ENCODE data around the gene ETV6. TPM values are rescaled to one million over a fixed set of nuclear protein-coding genes. Genes with fewer than 3 reads are reported as not detected.

Gene ETV6
- polyA plus RNA-seq, 3 donors, result 6.8 to 45.1 (median 11.7) TPM

- Histone ChIP-seq H3K27me3 (ENCODE audit: control insufficient read depth in 2 of 2, insufficient read depth in 2 of 2, low read length in 2 of 2) (no peaks in the 10 kb centered on the region), H3K36me3 (replicated peaks in 1 of 2; ENCODE audit: control insufficient read depth in 1 of 2, insufficient read depth in 2 of 2, low read length in 2 of 2) (peaks cover 40 to 68% of the 10 kb centered on the region in 2 donors), H3K9me3 (replicated peaks in 1 of 2; ENCODE audit: control insufficient read depth in 1 of 2, insufficient read depth in 1 of 2, low read length in 2 of 2) (peaks cover 0 to 9% of the 10 kb centered on the region in 2 donors), H4K20me1 (ENCODE audit: insufficient read depth, low read length) (peaks cover 70% of the 10 kb centered on the region), H3K4me2 (replicated peaks; ENCODE audit: extremely low read depth, low read length, poor library complexity, severe bottlenecking) (no peak overlapping the region), H3K9ac (ENCODE audit: insufficient read depth, low read length, poor library complexity, severe bottlenecking) (no peak overlapping the region), H3K27ac (ENCODE audit: low read depth in 1 of 2, low read length in 2 of 2) (no peak overlapping the region), H3K4me3 (replicated peaks in 1 of 3; ENCODE audit: low read depth in 2 of 3, low read length in 3 of 3) (no peak overlapping the region), H3K4me1 (ENCODE audit: control insufficient read depth in 1 of 2, insufficient read depth in 2 of 2, low read length in 2 of 2) (peaks cover 11 to 18% of the 10 kb centered on the region in 2 donors), H2AFZ (ENCODE audit: insufficient read depth, low read depth, low read length, poor library complexity, severe bottlenecking) (no peak overlapping the region), H3K79me2 (ENCODE audit: insufficient read depth, low read length) (peaks cover 93% of the 10 kb centered on the region)
- Mint-ChIP-seq H3K9me3 (peaks cover 4 to 11% (median 9%) of the 10 kb centered on the region in 7 donors), H3K36me3 (peaks cover 66 to 76% of the 10 kb centered on the region in 2 donors), H3K4me3 (no peak overlapping the region), H3K4me1 (peaks cover 32% of the 10 kb centered on the region), H3K27ac (no peak overlapping the region), H3K27me3 (ENCODE audit: low read depth in 3 of 3) (peaks cover 0 to 3% (median 0%) of the 10 kb centered on the region in 3 donors)
- no peak for TF ChIP-seq CTCF (IDR thresholded peaks at IDR 0.05)
- WGBS (ENCODE audit: insufficient coverage), result no CpG with 5 or more reads among the region's 4 CpGs
- intact Hi-C loops (cut with micrococcal nuclease), result no loop called here
- DNase-seq, result no peak
Observed at GRCh38 chr12:11865824-11866223, 216.3 kb downstream of the ETV6 start.

- H3K4me3 Mint-ChIP-seq, result no peak overlapping the region
Observed at GRCh38 chr12:11868027-11868426, 218.6 kb downstream of the ETV6 start.

More at GRCh38 chr12:11868027-11868426, 218.6 kb downstream of the ETV6 start:
- Histone ChIP-seq H3K4me3 (replicated peaks in 1 of 3; ENCODE audit: low read depth in 2 of 3, low read length in 3 of 3) (no peak overlapping the region), H3K79me2 (ENCODE audit: insufficient read depth, low read length) (peaks cover 93% of the 10 kb centered on the region), H3K36me3 (replicated peaks in 1 of 2; ENCODE audit: control insufficient read depth in 1 of 2, insufficient read depth in 2 of 2, low read length in 2 of 2) (peaks cover 34 to 68% of the 10 kb centered on the region in 2 donors), H4K20me1 (ENCODE audit: insufficient read depth, low read length) (peaks cover 71% of the 10 kb centered on the region), H3K27me3 (ENCODE audit: control insufficient read depth in 2 of 2, insufficient read depth in 2 of 2, low read length in 2 of 2) (no peaks in the 10 kb centered on the region), H3K9ac (ENCODE audit: insufficient read depth, low read length, poor library complexity, severe bottlenecking) (no peak overlapping the region), H3K9me3 (replicated peaks in 1 of 2; ENCODE audit: control insufficient read depth in 1 of 2, insufficient read depth in 1 of 2, low read length in 2 of 2) (peaks cover 0 to 9% of the 10 kb centered on the region in 2 donors), H3K4me2 (replicated peaks; ENCODE audit: extremely low read depth, low read length, poor library complexity, severe bottlenecking) (no peak overlapping the region), H2AFZ (ENCODE audit: insufficient read depth, low read depth, low read length, poor library complexity, severe bottlenecking) (no peak overlapping the region), H3K4me1 (ENCODE audit: control insufficient read depth in 1 of 2, insufficient read depth in 2 of 2, low read length in 2 of 2) (peaks cover 11 to 15% of the 10 kb centered on the region in 2 donors), H3K27ac (ENCODE audit: low read depth in 1 of 2, low read length in 2 of 2) (peak overlapping the region in 1 of 2 donors; percentile 55)
- peaks cover 4 to 11% (median 9%) of the 10 kb centered on the region in 7 donors for H3K9me3 Mint-ChIP-seq
- intact Hi-C loops (cut with micrococcal nuclease), result no loop called here
- no peak for TF ChIP-seq CTCF (IDR thresholded peaks at IDR 0.05)
- peaks cover 68 to 83% of the 10 kb centered on the region in 2 donors for H3K36me3 Mint-ChIP-seq
- peaks cover 0 to 2% (median 0%) of the 10 kb centered on the region in 3 donors for H3K27me3 Mint-ChIP-seq (ENCODE audit: low read depth in 3 of 3)
- no CpG with 5 or more reads among the region's 1 CpG for WGBS (ENCODE audit: insufficient coverage)
- no peak for DNase-seq
- peak overlapping the region in 1 of 7 donors; percentile 15 for H3K27ac Mint-ChIP-seq
- peaks cover 18% of the 10 kb centered on the region for H3K4me1 Mint-ChIP-seq

Data from CD14-positive monocyte (primary cell).